ENCODE results near the gene BLTP3A.
A peak's percentile ranks its signal among the peaks of the same experiment; 100 is the strongest.
"Not testable (repeated sequence)": the region's sequence is repeated elsewhere in the genome, so short reads cannot be mapped to it uniquely, and the experiment has no call there.

Gene BLTP3A

DNA sequence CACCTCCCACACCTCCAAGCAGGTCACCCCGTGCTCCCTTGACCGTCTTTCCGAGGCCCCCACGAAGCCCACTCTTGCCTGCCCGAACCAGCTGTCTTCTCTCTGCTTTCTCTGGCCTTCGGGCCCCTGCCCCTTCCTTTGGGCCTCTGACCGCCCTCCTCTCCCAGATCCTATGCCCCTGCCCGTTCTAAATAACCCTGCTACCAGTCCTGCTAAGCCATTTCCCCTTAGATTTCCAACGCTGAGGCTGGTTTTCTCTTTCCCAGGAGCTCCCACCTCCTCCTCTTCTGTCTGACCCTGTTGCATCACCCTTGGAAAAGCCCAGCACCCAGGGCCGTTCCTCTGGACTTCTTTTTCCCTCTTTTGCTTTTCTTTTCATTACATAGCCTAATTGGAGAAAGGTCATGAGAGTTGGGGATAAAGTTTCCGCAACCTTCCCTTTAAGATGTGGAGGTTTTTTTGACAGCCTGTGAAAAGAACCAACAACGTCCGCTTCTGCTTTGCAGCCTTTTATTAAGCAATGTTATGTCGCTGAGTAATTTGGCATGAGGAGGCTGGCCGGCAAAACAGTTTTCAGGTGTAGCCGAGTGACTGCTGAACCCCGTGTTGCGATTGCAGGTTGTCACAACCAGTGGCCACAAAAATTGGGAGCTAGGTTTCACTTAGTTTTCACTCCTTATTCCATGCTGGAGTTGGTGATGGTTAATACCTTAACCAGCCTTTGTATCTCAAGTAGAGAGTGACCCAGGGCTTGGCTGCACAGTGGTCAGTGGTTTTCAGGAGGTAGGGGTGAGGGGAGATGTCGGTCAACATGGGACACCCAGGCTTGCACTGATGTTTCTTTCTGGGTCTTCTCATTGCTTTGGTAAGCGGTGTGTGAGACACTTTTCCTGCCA lies 970 bp downstream of the BLTP3A start:
- peak; percentile 69 for DNase-seq (ENCODE audit: low spot score)

DNA sequence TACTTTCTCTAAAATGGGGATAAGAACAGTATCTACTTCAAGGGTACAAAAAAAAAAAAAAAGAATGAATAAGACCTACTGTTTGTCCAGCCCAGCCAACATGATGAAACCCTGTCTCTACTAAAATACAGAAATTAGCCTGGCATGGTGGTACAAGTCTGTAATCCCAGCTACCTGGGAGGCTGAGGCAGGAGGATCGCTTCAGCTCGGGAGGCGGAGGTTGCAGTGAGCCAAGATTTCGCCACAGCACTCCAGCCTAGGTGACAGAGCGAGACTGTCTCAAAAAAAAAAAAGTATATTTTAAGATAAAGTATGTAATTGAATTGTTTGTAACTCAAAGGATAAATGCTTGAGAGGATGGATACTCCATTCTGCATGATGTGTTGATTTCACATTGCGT lies 2.0 kb downstream of the BLTP3A start:
- DNase-seq (ENCODE audit: low spot score) = no peak

DNA sequence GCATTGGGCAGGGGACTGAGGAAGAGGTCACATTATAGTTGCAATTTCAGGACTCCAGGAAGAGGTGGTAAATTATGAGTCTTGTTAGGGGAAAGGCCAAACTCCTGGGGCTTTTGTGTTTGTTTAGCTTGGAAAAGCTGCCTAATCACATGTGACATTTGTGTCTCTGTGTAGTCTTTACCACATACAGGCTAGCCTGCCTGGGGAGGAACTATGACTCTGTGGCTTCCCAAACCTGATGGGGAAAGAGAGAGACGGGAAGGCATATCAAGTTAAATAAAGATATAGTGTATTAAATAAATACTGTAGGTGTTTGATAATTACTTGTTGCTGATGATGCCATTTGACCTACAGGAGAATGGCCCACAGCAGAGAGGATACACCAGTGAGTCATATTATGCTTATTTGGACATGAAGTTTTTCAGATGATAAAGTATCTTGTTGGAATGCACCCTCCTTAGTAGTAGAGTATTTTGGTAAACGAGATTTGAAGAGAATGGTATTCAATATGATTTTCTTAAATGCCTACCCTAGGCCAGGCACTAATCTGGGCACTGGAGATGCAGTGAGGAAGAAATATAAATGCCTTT lies 4.0 kb downstream of the BLTP3A start:
- DNase-seq (ENCODE audit: low spot score) = no peak

DNA sequence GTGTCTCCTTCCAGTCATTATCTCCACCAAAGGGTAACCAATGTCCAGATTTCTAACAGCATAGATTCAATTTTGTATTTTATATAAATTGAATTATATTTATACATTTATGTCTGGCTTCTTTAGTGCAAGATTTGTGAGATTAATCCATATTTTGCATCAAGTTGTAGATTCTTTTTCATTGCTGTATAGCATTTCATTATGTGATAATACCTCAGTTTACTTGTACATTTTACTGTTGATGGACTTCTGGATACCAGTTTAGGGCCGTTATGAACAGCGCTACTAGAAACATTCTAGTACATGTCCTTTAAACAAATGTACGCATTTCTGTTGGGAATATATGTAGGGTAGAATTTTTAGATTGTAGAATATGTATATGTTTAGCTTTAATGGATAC lies 6.2 kb downstream of the BLTP3A start:
- no peak for DNase-seq (ENCODE audit: low spot score)

DNA sequence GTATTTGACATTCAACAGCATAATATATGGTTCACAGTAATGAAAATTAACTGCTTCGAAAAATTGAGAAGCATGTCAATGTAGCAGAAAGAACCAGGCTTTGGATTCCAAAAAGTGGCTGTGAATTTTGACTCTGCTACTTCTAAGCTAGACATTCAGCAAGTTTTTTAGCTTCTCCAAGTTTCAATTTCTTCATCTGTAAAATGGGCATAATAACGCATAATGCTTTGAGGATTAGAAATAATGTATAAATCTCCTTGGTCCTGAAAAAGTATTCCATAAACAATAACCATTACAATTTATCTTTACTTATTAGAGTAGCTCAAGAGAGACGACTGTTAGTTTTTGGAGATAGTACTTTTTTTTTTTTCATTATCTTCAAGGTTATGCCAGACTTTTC lies 7.7 kb downstream of the BLTP3A start:
- DNase-seq (ENCODE audit: low spot score) = no peak

DNA sequence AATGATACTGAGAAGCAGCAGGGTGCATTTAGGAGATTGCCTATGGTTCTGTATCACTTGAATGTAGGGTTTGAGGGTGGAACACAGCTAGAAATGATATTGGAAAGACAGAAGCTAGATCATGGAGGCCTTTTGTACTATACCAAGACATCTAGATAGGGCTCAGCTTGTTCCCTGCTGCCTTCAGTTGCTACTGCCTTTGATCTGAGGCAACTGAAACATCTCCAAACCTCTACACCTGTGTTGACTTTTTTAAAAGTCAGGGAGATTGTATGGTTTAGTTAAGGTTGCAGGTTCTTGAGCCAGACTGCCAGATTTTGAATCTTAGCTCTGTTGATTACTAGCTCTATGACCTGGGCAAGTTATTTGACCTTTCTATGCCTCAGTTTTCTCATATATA lies 12.7 kb downstream of the BLTP3A start:
- DNase-seq (ENCODE audit: low spot score) = no peak

DNA sequence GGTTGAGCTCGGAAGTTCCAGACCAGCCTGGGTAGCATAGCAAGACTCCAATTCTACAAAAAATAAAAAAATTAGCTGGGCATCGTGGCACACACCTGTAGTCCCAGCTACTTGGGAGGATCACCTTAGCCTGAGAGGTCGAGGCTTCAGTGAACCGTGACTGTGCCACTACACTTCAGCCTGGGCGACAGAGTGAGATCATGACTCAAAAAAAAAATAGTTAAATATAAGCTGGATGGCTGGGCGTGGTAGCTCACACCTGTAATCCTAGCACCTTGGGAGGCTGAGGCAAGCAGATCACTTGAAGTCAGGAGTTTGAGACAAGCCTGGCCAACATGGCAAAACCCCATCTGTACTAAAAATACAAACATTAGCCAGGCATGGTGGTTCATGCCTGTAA lies 13.2 kb downstream of the BLTP3A start:
- DNase-seq (ENCODE audit: low spot score) = not testable (repeated sequence)

DNA sequence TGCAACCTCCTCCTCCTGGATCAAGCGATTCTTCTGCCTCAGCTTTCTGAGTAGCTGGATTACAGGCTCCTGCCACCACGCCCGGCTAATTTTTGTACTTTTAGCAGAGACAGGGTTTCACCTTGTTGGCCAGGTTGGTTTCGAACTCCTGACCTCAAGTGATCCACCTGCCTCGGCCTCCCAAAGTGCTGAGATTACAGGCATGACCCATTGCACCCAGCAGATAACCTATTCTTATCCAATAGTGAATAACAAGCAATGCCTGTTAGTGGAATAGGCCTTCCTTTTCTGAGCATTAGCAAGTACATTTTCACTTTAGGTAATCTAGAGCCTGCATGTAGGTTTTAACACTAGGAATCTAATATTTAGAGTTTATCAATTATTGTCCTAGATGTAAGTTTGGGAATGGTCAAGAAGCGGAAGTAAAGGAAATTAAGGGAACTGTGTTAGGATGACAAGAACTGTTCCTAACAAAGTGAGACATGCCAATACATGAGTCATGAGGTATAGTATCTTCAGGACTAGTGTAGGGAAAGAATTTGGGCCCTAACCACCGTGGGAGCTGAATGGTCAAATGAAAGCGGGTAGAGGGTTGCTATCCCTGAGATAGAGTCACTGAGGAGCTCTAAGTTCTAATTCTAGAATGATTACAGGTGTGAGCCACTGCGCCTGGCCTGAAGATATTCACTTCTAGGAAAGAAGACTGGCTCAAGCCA lies 15.0 kb downstream of the BLTP3A start:
- no peak for DNase-seq (ENCODE audit: low spot score)

DNA sequence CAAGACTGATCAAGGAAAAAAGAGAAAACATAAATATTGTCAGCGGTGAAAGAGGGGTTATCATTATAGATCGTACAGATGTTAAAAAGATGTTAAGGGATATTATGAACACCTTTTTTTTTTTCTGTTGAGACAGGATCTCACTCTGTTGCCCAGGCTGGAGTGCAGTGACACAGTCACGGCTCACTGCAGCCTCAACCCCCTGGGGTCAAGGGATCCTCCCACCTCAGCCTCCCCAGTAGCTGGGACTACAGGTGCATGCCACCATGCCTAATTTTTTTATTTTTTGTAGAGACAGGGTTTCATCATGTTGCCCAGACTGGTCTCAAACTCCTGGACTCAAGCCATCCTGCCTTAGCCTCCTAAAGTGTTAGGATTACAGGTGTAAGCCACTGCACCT lies 16.6 kb downstream of the BLTP3A start:
- not testable (repeated sequence) for DNase-seq (ENCODE audit: low spot score)

DNA sequence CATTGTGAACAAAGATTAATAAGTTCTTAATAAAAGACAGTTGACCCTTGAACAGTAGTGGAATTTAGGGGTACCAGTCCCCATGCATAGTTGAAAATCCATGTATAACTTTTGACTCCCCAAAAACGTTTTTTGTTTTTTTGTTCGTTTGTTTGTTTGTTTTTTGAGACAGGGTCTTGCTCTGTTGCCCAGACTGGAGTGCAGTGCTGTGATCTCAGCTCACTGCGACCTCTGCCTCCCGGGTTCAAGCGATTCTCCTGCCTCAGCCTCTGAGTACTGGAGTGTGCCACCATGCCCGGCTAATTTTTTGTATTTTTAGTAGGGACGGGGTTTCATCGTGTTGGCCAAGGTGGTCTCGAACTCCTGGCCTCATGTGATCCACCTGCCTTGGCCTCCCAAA lies 17.5 kb downstream of the BLTP3A start:
- DNase-seq (ENCODE audit: low spot score) = not testable (repeated sequence)

DNA sequence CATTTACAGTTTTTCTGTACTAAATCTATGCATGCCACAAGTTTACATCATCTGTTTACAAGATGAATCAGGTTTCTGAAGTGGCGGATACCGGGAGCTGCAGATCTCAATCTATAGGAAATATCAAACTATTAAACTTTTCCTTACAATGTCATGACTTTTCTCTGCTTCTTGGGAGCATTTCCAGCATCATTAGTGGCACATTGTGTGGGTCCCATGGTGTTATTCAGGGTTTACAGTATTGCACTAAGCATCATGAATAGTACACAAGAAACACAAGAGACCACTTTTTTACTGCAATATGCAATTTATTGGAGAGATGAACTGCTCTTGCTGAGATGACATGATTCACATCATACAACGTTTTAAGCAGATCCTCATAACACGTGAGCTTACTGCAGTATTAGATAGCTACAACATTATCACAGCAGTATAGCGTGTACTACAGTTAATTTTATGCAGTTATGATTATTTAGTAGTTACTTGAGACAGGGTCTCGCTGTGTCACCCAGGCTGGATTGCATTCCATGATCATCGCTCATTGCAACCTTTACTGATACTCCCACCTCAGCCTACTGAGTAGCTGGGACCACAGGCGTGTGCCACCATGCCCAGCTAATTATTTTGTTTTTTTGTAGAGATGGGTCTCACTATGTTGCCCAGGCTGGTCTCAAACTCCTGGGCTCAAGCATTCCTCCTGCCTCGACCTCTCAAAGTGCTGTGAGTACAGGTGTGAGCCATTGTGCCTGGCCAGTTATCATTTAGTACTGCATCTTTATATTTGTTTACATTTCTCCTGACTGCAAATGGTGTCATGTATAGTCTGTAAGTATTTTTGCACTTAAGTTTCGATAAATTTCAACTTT lies 18.4 kb downstream of the BLTP3A start:
- no peak for DNase-seq (ENCODE audit: low spot score)

DNA sequence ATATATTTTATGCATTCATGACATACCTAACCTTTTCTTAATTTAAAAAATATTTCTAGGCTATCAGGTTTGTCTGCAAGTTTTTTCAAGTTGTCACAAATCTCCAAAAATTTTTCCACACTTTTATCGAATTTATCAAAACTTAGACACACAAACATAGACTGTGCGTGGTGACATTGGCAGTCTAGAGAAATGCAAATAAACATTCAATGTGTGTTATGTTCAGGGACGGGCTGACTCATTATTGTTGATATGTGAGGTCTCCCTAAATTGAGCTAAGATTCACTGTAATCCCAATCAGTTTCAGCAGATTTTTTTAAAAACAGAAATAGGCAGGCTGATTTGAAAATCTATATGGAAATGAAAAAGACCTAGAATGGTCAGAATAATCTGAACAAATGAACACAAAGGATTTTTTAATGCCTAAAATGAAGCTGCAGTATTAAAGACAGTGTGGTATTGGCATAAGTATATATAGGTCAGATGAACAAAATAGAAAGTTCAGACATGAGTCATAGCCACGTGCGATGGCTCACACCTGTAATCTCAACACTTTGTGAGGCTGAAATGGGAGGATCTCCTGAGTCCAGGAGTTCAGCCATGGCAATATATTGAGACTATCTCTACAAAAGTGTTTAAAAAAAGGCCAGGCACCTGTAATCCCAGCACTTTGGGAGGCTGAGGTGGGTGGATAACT lies 19.2 kb downstream of the BLTP3A start:
- no peak for DNase-seq (ENCODE audit: low spot score)

DNA sequence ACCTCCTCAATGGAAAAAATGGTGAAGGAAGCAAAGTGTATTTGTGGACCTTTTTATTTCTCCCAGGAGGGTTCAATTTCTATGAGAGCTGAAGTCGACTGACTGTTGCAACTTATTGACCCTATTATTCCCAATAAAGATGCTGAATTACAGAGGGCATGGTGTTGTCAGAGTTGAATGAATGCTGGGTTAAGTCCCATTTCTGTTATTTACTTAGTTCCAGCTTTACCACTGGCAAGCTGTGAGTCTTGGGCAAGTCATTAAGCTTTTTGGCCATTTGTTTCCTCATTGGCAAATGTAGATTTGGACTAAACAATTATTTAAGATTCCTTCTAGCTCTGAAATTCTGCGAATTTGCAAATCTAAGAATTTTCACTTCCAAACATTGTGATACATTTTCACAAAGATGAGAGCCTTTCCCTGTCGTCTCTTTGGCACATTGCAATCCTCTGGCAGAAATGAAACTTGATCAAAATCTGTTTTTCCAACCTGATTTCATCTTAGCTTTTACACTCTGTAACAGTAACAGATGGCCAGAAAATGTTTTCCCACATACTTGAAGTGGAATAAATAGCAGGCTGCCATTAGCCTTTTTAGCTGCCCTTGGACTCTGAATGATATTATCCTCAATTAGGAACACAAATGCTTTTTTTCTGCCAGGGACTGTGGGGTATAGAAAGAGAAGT lies 21.3 kb downstream of the BLTP3A start:
- no peak for DNase-seq (ENCODE audit: low spot score)

DNA sequence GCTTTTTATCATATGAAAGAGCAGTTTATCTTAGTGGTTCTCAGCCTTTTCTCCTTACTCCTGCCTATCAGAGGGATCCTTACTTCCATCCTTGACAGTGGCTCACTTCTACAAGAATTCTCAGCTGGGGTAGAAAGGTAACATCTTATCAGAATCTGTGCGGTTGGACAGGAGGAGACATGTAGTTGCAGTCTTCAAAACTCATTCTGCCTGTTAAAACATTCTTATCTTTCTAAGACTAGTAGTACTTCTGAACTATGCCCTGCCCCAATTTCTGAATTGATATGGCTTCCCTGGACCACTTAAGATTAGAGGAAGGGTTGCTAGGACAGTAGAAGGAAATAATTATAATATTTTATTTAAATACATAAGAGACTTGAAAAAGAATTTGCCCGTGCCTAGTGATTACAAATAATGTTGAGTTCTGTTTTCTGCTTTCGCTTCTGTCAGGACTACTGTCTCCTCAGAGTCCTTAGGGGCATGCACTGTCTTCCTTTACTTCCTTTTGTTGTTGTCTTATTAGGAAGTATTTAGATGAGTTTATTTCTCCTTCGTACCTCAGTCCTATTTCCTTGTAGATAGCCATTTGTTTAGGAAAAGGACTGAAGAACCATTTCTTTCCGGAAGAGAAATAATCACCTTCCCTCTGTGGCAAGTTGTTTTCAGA lies 24.9 kb downstream of the BLTP3A start:
- DNase-seq (ENCODE audit: low spot score) = no peak

DNA sequence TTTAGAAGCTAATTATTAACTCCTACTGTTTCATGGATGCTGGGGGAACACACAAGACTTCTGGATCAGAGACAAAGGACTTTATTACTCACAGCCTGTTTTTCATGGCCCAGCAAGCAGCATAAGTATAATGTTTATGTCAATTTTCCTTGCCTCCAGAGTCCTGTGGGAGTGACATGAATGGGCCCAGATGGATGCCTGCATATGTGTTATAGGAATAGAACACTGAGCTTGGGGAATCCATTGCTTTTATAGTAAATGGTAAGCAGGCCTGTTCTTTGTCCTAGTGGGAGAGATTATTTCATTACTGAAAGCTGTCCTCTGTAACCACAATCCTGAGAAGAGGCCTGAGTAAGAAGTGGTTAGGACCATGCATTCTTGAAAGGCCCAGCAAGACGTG lies 25.6 kb downstream of the BLTP3A start:
- DNase-seq (ENCODE audit: low spot score) = no peak

DNA sequence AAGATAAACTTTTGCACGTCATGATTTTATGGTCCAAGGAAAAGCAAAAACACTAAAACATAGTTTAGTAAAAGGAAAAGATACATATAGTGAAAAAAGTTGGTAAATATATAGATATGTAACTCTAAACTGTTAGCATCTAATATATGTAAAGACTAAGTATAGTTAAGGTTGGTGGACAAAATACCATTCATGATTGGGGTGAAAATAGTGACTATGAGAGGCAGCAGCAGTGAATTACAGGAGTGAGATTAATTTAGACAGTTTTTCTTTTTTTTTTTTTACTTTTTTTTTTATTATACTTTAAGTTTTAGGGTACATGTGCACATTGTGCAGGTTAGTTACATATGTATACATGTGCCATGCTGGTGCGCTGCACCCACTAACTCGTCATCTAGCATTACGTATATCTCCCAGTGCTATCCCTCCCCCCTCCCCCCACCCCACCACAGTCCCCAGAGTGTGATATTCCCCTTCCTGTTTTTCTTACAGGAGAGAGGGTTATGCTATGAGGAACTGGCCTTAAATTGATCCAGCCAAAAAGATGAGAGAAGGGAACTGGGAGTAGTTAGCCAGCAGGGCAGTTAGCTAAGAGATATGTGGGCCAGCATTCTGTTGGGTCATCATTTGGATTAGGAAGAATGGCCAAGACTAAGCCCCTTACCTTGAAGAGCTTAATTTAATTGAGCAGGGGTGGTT lies 27.1 kb downstream of the BLTP3A start:
- DNase-seq (ENCODE audit: low spot score) = not testable (repeated sequence)

DNA sequence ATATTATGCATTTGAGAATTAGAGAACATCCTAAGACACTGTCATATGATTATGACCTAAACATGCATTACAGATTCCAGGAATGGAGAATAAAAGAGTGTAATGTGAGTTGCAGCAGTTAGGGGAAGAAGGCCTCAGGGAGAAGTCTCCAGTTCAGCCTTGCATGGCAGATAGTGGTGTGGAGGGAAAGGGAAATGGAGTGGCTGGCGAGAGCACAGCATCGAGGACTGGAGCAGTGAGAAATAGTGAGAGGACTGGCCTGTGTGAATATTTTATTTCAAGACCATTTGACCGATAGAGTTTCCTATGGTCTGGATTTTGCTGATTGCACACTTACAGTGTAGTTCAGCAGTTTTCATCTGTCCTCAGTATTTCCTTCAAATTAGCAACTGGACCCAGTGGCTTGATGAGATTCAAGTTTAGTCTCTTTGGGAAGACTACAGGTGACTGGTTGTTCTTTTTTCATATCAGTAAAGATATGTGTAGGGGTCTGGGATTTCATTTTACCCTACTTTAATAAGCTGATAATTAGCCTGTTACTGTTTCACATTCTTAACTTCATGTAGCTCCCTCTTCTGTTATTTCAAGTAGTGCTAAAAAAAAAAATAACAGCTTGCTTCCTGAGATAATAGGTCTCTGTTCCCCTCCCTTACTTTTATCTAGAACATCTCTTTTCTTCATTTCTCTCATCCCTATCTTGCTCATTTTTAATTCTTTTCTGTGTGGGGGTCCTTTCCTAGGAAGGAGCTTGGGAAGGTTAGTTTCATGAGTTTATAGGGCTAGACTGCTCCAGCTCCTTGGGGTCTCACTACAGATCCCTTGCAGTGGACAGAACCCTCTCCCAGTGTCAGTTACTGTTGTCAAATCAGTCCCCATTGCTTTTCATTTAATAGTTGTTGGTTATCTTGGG lies 27.9 kb downstream of the BLTP3A start:
- no peak for DNase-seq (ENCODE audit: low spot score)

DNA sequence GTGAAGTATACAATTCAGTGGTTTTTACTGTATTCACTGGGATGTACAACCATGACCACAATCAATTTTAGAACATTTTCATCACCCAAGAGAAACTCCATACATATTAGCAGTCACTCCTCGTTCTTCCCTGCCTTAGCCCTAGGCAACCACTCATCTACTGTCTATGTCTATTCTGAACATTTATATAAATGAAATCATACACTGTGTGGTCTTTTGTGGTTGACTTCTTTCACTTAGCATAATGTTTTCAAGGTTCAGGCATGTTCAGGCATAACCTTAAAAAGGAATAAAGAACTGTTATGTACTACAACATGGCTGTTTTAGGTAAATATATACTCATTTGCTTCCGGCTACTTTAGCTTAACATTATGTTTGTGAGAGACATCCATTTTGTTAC lies 37.3 kb downstream of the BLTP3A start:
- DNase-seq (ENCODE audit: low spot score) = no peak

DNA sequence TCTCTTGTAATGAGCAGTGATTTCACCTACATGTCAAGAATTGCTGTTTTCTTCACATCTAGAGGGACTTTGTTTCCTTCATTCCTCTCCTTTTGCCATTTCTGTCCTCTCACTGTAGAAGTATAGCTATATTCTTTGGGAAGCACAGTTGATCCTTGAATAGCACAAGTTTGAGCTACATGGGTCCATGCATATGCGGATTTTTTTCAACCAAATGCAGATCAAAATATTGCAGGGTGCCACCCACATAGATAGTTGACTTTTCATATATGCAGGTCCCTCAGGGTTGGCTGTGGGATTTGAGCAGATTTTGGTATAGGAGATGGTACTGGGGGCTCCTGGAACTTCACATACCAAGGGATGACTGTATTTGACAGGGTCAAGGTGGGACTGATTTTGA lies 41.1 kb downstream of the BLTP3A start:
- no peak for DNase-seq (ENCODE audit: low spot score)
